ENCODE data around the gene GFOD1. TPM values are rescaled to one million over a fixed set of nuclear protein-coding genes. Genes with fewer than 3 reads are reported as not detected.

Gene GFOD1
- total and polyA plus RNA-seq, 2 experiments from 2014 or later, result 16.2 to 30.5 TPM

DNA sequence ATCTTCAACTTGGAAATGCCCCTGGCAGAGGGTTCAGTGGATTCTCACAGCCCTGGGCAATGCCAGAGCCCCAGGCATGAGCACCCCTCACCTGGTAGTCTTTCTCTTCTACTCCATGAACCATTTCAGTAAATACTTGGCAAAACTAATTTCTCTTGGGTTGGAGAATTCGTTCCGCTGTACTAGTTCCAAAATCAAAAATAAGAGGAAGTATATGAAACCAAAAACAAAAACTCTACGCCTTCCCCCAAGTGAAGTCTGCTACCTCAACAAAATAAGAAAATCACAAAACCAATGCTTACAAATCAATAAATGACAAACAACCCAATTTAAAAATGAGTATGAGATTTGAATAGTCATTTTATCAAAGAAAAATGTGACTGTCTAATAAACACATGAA is 12.6 kb downstream of the GFOD1 start:
- Histone ChIP-seq H3K9me3 (ENCODE audit: low read depth) (no peaks in the 10 kb centered on the region), H3K4me1 (ENCODE audit: low read depth) (peaks cover 11% of the 10 kb centered on the region), H3K36me3 (no peaks in the 10 kb centered on the region), H3K27me3 (no peaks in the 10 kb centered on the region), H3K4me3 (no peak overlapping the region), H3K27ac (no peak overlapping the region)
- TF ChIP-seq, protein P1, sequence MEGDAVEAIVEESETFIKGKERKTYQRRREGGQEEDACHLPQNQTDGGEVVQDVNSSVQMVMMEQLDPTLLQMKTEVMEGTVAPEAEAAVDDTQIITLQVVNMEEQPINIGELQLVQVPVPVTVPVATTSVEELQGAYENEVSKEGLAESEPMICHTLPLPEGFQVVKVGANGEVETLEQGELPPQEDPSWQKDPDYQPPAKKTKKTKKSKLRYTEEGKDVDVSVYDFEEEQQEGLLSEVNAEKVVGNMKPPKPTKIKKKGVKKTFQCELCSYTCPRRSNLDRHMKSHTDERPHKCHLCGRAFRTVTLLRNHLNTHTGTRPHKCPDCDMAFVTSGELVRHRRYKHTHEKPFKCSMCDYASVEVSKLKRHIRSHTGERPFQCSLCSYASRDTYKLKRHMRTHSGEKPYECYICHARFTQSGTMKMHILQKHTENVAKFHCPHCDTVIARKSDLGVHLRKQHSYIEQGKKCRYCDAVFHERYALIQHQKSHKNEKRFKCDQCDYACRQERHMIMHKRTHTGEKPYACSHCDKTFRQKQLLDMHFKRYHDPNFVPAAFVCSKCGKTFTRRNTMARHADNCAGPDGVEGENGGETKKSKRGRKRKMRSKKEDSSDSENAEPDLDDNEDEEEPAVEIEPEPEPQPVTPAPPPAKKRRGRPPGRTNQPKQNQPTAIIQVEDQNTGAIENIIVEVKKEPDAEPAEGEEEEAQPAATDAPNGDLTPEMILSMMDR (IDR thresholded peaks at IDR 0.05; ENCODE audit: low read depth, low read length), result no peak
- DNase-seq (ENCODE audit: low read depth in 1 of 2, low spot score in 1 of 2), result no peak

DNA sequence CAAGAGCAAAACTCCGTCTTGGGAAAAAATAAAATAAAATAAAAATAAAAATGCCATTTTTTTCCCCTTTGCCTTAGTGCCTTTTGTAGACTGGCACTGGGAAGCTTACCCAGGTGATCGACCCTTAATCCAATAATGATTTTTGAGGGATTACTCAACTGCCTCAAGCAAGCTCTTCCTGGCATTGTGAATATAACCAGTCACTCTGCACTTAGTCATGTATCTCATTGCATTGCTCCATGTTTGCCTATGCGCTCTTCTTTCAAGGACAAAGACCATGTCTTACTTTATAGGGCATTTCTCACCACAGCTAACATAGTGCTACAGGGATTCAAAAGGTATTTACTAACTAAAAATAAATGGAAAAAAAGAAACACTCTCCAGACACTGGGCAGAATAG is 13.0 kb downstream of the GFOD1 start:
- DNase-seq (ENCODE audit: low read depth in 1 of 2, low spot score in 1 of 2), result no peak

DNA sequence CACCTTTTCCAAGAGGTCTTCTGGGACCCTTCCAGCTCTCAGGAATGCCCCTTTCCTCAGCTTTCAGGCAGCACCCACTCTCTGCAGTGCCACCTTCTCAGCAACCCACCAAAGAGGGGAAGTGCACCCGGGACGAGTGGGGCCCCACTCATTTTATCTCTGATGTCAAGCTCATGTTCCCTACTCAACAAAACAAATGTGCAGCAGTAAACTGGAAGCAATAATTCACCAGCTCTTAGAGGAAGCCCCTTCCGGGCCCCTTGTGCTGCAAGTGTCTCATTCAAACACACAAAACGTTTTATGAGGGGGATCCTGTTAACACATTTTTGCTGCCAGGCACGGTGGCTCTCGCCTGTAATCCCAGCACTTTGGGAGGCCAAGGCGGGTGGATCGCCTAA is 13.6 kb downstream of the GFOD1 start:
- peaks cover 8% of the 10 kb centered on the region for H3K4me1 ChIP-seq (ENCODE audit: low read depth)
- TF ChIP-seq, protein P1 (IDR thresholded peaks at IDR 0.05; ENCODE audit: low read depth, low read length), result no peak
- no peaks in the 10 kb centered on the region for H3K27me3 ChIP-seq
- no peak for DNase-seq (ENCODE audit: low read depth in 1 of 2, low spot score in 1 of 2)
- H3K36me3 ChIP-seq, result no peaks in the 10 kb centered on the region
- H3K27ac ChIP-seq, result peak overlapping the region; percentile 52
- H3K4me3 ChIP-seq, result no peak overlapping the region
- no peaks in the 10 kb centered on the region for H3K9me3 ChIP-seq (ENCODE audit: low read depth)

More for the DNA sequence above, 13.0 kb downstream of the GFOD1 start:
- Histone ChIP-seq H3K27me3 (no peaks in the 10 kb centered on the region), H3K4me1 (ENCODE audit: low read depth) (peaks cover 8% of the 10 kb centered on the region), H3K9me3 (ENCODE audit: low read depth) (no peaks in the 10 kb centered on the region), H3K4me3 (no peak overlapping the region), H3K36me3 (no peaks in the 10 kb centered on the region), H3K27ac (peak overlapping the region; percentile 52)
- TF ChIP-seq, protein P1 (IDR thresholded peaks at IDR 0.05; ENCODE audit: low read depth, low read length), result no peak

DNA sequence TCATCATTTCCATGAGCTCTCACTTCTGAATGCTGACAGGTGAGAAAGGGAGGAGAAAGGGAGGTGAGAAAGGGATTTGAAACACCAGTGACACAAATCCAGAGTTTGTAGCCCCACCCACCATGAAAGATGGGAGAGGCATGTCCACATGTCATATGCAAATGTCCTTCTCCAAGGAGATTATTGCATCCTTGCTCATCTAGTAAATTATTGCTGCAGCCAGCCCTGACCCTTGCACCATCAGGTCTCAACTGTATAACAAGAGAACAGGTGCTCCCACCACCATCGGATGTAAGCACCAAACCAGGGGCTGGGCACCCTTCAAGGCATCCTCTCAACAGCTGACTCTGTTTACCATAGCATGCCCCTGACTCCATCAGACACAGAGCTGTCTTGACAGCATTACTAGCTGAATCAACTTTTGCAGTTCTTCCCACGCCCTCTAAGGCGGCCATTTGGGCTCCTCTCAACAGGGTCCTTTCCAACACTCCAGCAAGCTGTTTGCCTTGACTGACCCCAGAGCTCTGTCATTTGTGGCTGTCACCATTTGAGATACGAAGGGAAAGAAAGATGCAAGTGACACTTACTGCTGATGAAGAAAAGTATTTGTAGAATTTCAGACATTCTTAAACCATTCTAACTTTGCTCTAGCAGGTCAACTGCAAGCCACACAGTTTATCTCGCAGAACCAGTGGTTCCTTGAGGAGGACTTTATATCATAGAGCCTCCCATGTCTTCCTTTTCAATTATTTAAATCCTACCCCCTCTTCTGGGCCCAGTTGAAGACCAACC is 14.2 kb downstream of the GFOD1 start:
- no peaks in the 10 kb centered on the region for H3K36me3 ChIP-seq
- no peaks in the 10 kb centered on the region for H3K27me3 ChIP-seq
- peaks cover 8% of the 10 kb centered on the region for H3K4me1 ChIP-seq (ENCODE audit: low read depth)
- TF ChIP-seq, protein P1 (IDR thresholded peaks at IDR 0.05; ENCODE audit: low read depth, low read length), result no peak
- peak overlapping the region; percentile 52 for H3K27ac ChIP-seq
- no peaks in the 10 kb centered on the region for H3K9me3 ChIP-seq (ENCODE audit: low read depth)
- no peak for DNase-seq (ENCODE audit: low read depth in 1 of 2, low spot score in 1 of 2)
- no peak overlapping the region for H3K4me3 ChIP-seq

DNA sequence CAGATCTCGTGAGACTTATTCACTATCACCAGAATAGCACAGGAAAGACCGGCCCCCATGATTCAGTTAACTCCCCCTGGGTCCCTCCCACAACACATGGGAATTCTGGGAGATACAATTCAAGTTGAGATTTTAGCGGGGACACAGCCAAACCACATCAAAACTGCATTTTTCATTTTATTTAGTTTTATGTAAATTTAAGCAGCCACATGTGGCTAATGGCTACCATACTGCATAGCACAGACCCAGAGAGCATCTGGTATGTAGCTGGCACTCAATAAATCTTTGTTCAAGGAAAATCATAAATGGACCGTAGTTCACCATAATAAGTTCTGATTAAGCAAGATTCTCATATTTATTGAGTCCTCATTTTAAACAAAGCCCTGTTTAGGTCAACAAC is 15.3 kb downstream of the GFOD1 start:
- TF ChIP-seq, protein P1 (IDR thresholded peaks at IDR 0.05; ENCODE audit: low read depth, low read length), result no peak
- Histone ChIP-seq H3K4me3 (no peak overlapping the region), H3K9me3 (ENCODE audit: low read depth) (no peaks in the 10 kb centered on the region), H3K36me3 (no peaks in the 10 kb centered on the region), H3K27me3 (no peaks in the 10 kb centered on the region), H3K27ac (no peak overlapping the region), H3K4me1 (ENCODE audit: low read depth) (peaks cover 8% of the 10 kb centered on the region)
- DNase-seq (ENCODE audit: low read depth in 1 of 2, low spot score in 1 of 2), result no peak
